Measurements from ENCODE around the gene BAHCC1. TPM values are rescaled to one million over a fixed set of nuclear protein-coding genes. Genes with fewer than 3 reads are reported as not detected.

BAHCC1 gene
- total and polyA plus RNA-seq, 9 of the 15 experiments (the other 6 are each of a cell fraction or from before 2014, with no cell fraction given): 0.14 to 26.9 (median 5.0) TPM

DNA sequence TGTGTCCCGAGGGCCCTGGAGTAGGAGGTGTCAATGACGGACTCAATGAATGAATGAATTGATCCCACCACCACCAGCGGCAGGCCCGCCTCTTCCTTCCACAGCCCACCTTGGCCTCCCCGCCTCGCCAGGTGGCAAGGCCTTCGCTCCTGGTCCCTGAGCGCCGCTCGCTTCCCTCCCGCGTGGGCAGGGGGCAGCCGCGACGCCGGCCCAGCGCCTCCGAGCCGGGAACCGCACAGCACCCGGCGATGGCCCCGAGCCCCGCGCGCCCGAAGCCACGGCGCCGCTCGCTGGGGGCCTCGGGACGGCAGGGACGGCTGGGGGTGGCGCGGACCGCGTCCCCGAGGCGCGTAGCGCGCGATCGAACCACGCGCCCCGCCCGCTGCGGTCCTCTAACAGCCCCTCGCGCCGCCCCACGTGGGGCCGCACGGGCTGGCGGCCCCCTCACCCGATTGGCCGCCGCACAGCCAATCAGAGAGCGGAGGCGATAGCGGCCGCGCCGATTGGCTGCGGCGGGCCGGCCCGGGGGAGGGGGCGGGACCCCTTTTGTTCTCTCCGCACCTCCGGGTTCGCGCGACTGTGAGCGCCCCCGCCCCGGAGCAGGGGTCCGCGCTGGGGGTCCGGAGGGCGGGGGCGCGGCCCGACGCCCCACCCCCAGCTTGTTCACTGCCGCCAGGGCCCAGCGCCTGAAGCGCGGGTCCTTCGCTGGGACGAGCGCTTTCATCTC is 86.0 kb downstream of the BAHCC1 start (continued):
- TF ChIP-seq RFX5 (IDR thresholded peaks at IDR 0.05; ENCODE audit: low read depth, low read length): no peak
- TF ChIP-seq, protein P1, sequence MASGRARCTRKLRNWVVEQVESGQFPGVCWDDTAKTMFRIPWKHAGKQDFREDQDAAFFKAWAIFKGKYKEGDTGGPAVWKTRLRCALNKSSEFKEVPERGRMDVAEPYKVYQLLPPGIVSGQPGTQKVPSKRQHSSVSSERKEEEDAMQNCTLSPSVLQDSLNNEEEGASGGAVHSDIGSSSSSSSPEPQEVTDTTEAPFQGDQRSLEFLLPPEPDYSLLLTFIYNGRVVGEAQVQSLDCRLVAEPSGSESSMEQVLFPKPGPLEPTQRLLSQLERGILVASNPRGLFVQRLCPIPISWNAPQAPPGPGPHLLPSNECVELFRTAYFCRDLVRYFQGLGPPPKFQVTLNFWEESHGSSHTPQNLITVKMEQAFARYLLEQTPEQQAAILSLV (tag; IDR thresholded peaks at IDR 0.05): no peak
- no peak for TF ChIP-seq ZNF347 (CRISPR knock-in tag; IDR thresholded peaks at IDR 0.05; ENCODE audit: low read depth)
- TF ChIP-seq, protein P2, sequence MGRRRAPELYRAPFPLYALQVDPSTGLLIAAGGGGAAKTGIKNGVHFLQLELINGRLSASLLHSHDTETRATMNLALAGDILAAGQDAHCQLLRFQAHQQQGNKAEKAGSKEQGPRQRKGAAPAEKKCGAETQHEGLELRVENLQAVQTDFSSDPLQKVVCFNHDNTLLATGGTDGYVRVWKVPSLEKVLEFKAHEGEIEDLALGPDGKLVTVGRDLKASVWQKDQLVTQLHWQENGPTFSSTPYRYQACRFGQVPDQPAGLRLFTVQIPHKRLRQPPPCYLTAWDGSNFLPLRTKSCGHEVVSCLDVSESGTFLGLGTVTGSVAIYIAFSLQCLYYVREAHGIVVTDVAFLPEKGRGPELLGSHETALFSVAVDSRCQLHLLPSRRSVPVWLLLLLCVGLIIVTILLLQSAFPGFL (CRISPR knock-in tag; IDR thresholded peaks at IDR 0.05): 0 out of 2 replicates have a peak, but pooled peaks have one; percentile 20
- no peak for TF ChIP-seq ZNF398 (CRISPR knock-in tag; IDR thresholded peaks at IDR 0.05)
- TF ChIP-seq, protein P3, sequence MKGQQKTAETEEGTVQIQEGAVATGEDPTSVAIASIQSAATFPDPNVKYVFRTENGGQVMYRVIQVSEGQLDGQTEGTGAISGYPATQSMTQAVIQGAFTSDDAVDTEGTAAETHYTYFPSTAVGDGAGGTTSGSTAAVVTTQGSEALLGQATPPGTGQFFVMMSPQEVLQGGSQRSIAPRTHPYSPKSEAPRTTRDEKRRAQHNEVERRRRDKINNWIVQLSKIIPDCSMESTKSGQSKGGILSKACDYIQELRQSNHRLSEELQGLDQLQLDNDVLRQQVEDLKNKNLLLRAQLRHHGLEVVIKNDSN (CRISPR knock-in tag; IDR thresholded peaks at IDR 0.05): peak; percentile 78
- no peak for TF ChIP-seq ELF4 (CRISPR knock-in tag; IDR thresholded peaks at IDR 0.05)
- no peak for TF ChIP-seq ZFP30 (CRISPR knock-in tag; IDR thresholded peaks at IDR 0.05; ENCODE audit: borderline replicate concordance)
- no peak for TF ChIP-seq ZNF778 (CRISPR knock-in tag; IDR thresholded peaks at IDR 0.05)
- no peak for TF ChIP-seq ZKSCAN3 (CRISPR knock-in tag; IDR thresholded peaks at IDR 0.05)
- no peak for TF ChIP-seq ZNF280B (CRISPR knock-in tag; IDR thresholded peaks at IDR 0.05)
- TF ChIP-seq CBFA2T2 (conservative IDR thresholded peaks at IDR 0.05): no peak
- peak in 1 of 2 experiments; percentile 16; a peak in 1 of 4 replicates for TF ChIP-seq SIN3A (IDR thresholded peaks at IDR 0.05; ENCODE audit: borderline replicate concordance in 2 of 2, control insufficient read depth in 1 of 2, low read depth in 2 of 2, low read length in 2 of 2)
- TF ChIP-seq TARDBP (IDR thresholded peaks at IDR 0.05): no peak
- no peak for TF ChIP-seq CBFA2T3 (IDR thresholded peaks at IDR 0.05)
